Measurements from ENCODE around the gene COASY.

COASY gene

DNA sequence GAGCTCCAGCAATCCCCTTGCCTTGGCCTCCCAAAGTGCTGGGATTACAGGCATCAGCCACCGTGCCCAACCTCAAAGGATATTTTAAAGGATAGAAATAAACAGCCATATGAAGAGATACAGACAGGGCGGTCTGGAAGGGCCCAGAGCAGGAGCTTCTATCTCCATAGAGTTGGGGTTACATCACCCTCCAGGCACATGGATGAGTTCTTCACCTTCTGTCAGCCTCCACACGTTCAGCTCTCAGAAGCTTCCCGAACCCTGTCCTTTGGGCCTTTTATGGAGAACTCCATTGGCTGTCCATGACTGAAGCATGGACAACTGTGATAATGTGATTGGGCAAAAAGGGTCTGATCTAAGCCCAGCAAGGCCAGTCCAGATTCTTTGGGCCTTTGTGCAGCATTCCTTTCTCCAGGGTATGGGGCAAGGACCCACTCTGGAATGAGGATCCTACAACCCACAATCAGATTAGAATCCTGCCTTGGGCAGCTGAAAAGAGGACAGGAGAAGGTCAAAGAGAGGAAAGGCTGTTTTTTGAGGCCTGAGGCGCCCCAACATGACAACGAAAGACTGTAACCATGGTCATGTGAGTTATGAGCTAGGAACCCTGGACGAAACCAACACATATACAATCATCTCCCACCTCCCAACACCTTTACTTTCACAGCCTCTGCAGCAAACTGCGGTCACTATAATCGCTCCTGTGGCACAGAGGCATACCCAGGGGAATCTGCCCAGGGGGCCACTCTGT, 16.0 kb upstream of the COASY start:
- ATAC-seq = peak; percentile 18

DNA sequence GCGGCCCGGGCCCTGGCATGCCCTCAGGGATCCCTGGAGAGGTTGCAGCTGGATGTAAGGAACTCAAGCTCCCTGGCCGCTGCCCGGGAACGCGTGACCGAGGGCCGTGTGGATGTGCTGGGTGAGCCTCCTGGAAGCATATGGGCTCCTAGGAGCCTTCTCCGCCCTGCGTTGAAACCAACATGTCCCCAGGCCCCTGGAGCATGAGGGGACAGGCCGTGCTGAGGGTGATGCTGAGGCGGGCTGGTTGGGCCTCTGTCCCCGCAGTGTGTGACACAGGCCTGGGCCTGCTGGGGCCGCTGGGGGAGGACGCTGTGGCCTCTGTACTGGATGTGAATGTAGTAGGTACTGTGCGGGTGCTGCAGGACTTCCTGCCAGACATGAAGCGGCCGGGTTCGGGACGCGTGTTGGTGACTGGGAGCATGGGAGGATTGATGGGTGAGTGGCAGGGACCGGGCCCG, 14.9 kb upstream of the COASY start:
- ATAC-seq = peak; percentile 12
- TF ChIP-seq ZFP30 (CRISPR knock-in tag; IDR thresholded peaks at IDR 0.05) (no peak), ZC3H10 (CRISPR knock-in tag; IDR thresholded peaks at IDR 0.05) (no peak), TOX (CRISPR knock-in tag; IDR thresholded peaks at IDR 0.05; ENCODE audit: borderline replicate concordance) (no peak), TCF4 (CRISPR knock-in tag; IDR thresholded peaks at IDR 0.05; ENCODE audit: borderline replicate concordance) (no peak), ZNF70 (CRISPR knock-in tag; IDR thresholded peaks at IDR 0.05) (no peak), GLIS3 (CRISPR knock-in tag; IDR thresholded peaks at IDR 0.05) (no peak), ZNF8 (CRISPR knock-in tag; IDR thresholded peaks at IDR 0.05) (no peak), ZFP3 (CRISPR knock-in tag; IDR thresholded peaks at IDR 0.05) (no peak), RARB (CRISPR knock-in tag; IDR thresholded peaks at IDR 0.05) (no peak), SNAI2 (CRISPR knock-in tag; IDR thresholded peaks at IDR 0.05) (no peak), CSDC2 (CRISPR knock-in tag; IDR thresholded peaks at IDR 0.05) (no peak), BACH2 (CRISPR knock-in tag; IDR thresholded peaks at IDR 0.05; ENCODE audit: borderline replicate concordance) (no peak), ARNTL (CRISPR knock-in tag; IDR thresholded peaks at IDR 0.05; ENCODE audit: borderline replicate concordance, low read depth) (no peak)
- TF ChIP-seq, protein P1, sequence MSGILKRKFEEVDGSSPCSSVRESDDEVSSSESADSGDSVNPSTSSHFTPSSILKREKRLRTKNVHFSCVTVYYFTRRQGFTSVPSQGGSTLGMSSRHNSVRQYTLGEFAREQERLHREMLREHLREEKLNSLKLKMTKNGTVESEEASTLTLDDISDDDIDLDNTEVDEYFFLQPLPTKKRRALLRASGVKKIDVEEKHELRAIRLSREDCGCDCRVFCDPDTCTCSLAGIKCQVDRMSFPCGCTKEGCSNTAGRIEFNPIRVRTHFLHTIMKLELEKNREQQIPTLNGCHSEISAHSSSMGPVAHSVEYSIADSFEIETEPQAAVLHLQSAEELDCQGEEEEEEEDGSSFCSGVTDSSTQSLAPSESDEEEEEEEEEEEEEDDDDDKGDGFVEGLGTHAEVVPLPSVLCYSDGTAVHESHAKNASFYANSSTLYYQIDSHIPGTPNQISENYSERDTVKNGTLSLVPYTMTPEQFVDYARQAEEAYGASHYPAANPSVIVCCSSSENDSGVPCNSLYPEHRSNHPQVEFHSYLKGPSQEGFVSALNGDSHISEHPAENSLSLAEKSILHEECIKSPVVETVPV (CRISPR knock-in tag; IDR thresholded peaks at IDR 0.05) = no peak
- TF ChIP-seq, protein P2, sequence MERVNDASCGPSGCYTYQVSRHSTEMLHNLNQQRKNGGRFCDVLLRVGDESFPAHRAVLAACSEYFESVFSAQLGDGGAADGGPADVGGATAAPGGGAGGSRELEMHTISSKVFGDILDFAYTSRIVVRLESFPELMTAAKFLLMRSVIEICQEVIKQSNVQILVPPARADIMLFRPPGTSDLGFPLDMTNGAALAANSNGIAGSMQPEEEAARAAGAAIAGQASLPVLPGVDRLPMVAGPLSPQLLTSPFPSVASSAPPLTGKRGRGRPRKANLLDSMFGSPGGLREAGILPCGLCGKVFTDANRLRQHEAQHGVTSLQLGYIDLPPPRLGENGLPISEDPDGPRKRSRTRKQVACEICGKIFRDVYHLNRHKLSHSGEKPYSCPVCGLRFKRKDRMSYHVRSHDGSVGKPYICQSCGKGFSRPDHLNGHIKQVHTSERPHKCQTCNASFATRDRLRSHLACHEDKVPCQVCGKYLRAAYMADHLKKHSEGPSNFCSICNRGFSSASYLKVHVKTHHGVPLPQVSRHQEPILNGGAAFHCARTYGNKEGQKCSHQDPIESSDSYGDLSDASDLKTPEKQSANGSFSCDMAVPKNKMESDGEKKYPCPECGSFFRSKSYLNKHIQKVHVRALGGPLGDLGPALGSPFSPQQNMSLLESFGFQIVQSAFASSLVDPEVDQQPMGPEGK (CRISPR knock-in tag; IDR thresholded peaks at IDR 0.05; ENCODE audit: borderline replicate concordance) = no peak
- TF ChIP-seq, protein P3, sequence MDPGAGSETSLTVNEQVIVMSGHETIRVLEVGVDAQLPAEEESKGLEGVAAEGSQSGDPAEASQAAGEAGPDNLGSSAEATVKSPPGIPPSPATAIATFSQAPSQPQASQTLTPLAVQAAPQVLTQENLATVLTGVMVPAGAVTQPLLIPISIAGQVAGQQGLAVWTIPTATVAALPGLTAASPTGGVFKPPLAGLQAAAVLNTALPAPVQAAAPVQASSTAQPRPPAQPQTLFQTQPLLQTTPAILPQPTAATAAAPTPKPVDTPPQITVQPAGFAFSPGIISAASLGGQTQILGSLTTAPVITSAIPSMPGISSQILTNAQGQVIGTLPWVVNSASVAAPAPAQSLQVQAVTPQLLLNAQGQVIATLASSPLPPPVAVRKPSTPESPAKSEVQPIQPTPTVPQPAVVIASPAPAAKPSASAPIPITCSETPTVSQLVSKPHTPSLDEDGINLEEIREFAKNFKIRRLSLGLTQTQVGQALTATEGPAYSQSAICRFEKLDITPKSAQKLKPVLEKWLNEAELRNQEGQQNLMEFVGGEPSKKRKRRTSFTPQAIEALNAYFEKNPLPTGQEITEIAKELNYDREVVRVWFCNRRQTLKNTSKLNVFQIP (CRISPR knock-in tag; IDR thresholded peaks at IDR 0.05; ENCODE audit: borderline replicate concordance, low read depth) = no peak
- TF ChIP-seq, protein P4, sequence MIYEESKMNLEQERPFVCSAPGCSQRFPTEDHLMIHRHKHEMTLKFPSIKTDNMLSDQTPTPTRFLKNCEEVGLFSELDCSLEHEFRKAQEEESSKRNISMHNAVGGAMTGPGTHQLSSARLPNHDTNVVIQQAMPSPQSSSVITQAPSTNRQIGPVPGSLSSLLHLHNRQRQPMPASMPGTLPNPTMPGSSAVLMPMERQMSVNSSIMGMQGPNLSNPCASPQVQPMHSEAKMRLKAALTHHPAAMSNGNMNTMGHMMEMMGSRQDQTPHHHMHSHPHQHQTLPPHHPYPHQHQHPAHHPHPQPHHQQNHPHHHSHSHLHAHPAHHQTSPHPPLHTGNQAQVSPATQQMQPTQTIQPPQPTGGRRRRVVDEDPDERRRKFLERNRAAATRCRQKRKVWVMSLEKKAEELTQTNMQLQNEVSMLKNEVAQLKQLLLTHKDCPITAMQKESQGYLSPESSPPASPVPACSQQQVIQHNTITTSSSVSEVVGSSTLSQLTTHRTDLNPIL (CRISPR knock-in tag; IDR thresholded peaks at IDR 0.05; ENCODE audit: low read depth) = no peak

DNA sequence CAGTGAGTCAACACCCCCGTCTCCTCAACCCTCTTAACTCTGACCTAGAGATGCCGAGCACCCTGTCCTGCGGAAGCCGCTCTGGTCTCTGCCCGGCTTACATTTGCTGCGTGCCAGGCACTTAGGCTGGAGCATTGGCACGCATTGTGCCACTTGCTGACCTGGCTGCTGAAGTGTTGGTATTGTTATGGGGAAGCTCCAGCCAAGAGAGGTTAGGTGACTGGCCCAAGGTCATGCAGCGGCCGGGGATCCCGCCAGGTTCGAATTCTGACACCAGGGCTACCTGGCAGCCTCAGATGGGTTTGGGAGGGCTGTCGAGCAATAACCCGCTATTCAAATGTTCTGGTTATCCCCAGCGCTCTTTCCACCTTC, 14.3 kb upstream of the COASY start:
- TF ChIP-seq GLIS3 (CRISPR knock-in tag; IDR thresholded peaks at IDR 0.05) (no peak), BACH2 (CRISPR knock-in tag; IDR thresholded peaks at IDR 0.05; ENCODE audit: borderline replicate concordance) (no peak), TCF4 (CRISPR knock-in tag; IDR thresholded peaks at IDR 0.05; ENCODE audit: borderline replicate concordance) (no peak), SNAI2 (CRISPR knock-in tag; IDR thresholded peaks at IDR 0.05) (no peak), CSDC2 (CRISPR knock-in tag; IDR thresholded peaks at IDR 0.05) (no peak), OSR1 (CRISPR knock-in tag; IDR thresholded peaks at IDR 0.05) (no peak), RARB (CRISPR knock-in tag; IDR thresholded peaks at IDR 0.05) (no peak), ESRRG (CRISPR knock-in tag; IDR thresholded peaks at IDR 0.05) (no peak), ZFP3 (CRISPR knock-in tag; IDR thresholded peaks at IDR 0.05) (no peak), ARNTL (CRISPR knock-in tag; IDR thresholded peaks at IDR 0.05; ENCODE audit: borderline replicate concordance, low read depth) (no peak), ZNF70 (CRISPR knock-in tag; IDR thresholded peaks at IDR 0.05) (no peak), PPARA (CRISPR knock-in tag; IDR thresholded peaks at IDR 0.05; ENCODE audit: borderline replicate concordance) (no peak), TOX (CRISPR knock-in tag; IDR thresholded peaks at IDR 0.05; ENCODE audit: borderline replicate concordance) (no peak)
- TF ChIP-seq, protein P5, sequence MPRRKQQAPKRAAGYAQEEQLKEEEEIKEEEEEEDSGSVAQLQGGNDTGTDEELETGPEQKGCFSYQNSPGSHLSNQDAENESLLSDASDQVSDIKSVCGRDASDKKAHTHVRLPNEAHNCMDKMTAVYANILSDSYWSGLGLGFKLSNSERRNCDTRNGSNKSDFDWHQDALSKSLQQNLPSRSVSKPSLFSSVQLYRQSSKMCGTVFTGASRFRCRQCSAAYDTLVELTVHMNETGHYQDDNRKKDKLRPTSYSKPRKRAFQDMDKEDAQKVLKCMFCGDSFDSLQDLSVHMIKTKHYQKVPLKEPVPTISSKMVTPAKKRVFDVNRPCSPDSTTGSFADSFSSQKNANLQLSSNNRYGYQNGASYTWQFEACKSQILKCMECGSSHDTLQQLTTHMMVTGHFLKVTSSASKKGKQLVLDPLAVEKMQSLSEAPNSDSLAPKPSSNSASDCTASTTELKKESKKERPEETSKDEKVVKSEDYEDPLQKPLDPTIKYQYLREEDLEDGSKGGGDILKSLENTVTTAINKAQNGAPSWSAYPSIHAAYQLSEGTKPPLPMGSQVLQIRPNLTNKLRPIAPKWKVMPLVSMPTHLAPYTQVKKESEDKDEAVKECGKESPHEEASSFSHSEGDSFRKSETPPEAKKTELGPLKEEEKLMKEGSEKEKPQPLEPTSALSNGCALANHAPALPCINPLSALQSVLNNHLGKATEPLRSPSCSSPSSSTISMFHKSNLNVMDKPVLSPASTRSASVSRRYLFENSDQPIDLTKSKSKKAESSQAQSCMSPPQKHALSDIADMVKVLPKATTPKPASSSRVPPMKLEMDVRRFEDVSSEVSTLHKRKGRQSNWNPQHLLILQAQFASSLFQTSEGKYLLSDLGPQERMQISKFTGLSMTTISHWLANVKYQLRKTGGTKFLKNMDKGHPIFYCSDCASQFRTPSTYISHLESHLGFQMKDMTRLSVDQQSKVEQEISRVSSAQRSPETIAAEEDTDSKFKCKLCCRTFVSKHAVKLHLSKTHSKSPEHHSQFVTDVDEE (CRISPR knock-in tag; IDR thresholded peaks at IDR 0.05) = no peak
- TF ChIP-seq, protein P2 (CRISPR knock-in tag; IDR thresholded peaks at IDR 0.05; ENCODE audit: borderline replicate concordance) = no peak
- TF ChIP-seq, protein P3 (CRISPR knock-in tag; IDR thresholded peaks at IDR 0.05; ENCODE audit: borderline replicate concordance, low read depth) = no peak
- TF ChIP-seq, protein P1 (CRISPR knock-in tag; IDR thresholded peaks at IDR 0.05) = no peak
- ATAC-seq = no peak

Measured in SK-N-SH treated with all-trans-retinoic acid at 6 μM for 48 hours (cell line).